Pancreas (tissue), 10 donors: Measurements from ENCODE around the gene CCND2. TPM values are rescaled to one million over a fixed set of nuclear protein-coding genes. Genes with fewer than 3 reads are reported as not detected.

Experiments
- ATAC-seq, 4 donors: fragments of 200-7000 bp; cut with Tn5 transposase; one replicate each; pipeline versions ENCODE4 v1.8.0 to v1.9.1; 2020; ENCODE audit warnings: mild to moderate bottlenecking in 4 of 4, moderate library complexity in 4 of 4
- DNase-seq, 6 donors: peaks; one replicate each; pipeline ENCODE4 v3.0.0-alpha.2; 2020
- FAIRE-seq: peaks from 2 replicates; lab custom pipeline; 2012; peaks lifted over from hg19 to GRCh38; lab: Jason Lieb, UNC
- H3K27ac ChIP-seq, 4 donors: fragments of 200-600 bp; sonication (generic); 1 replicate in 3 of 4; 2 replicates in 1 of 4; pipeline versions ENCODE4 v1.5.0 to v1.8.0; 2020
- H3K27me3 ChIP-seq, 4 donors: fragments of 200-600 bp; one replicate each; pipeline ENCODE4 v1.8.0; 2021
- H3K36me3 ChIP-seq, 3 donors: fragments of 200-600 bp; sonication (generic) in 1 of 3; one replicate each; pipeline versions ENCODE4 v1.5.0 to v1.8.0; 2020 to 2021
- H3K4me1 ChIP-seq, 3 donors: fragments of 200-600 bp; one replicate each; pipeline ENCODE4 v1.8.0; 2021
- H3K4me3 ChIP-seq, 4 donors: fragments of 200-600 bp; sonication (generic) in 2 of 4; one replicate each; pipeline versions ENCODE4 v1.5.0 to v1.8.0; 2020 to 2021
- H3K9me3 ChIP-seq, 4 donors: fragments of 200-600 bp; one replicate each; pipeline ENCODE4 v1.8.0; 2021
- WGBS, 2 donors: extraction: QIAGEN DNeasy Blood & Tissue Kit; methylation state at CpG; one replicate each; pipeline ENCODE4 v1.1.7; 2013; 5-methylcytosine and 5-hydroxymethylcytosine counted together
- intact Hi-C, 3 donors: fragments of 100-400 bp; cut with DNase I; formaldehyde crosslinking; loops; one replicate each; pipeline versions ENCODE4 v1.11.1 to v1.14.2; 2022
- polyA plus RNA-seq, 2 donors: library from polyadenylated mRNA; stranded (reverse); fragments of 200-250 nt; gene quantifications; one replicate each; pipeline ENCODE4 v1.2.3, GENCODE V29; 2013
- total RNA-seq, 6 donors: library from RNA; stranded (reverse); fragmentation: NEBNext Ultra II Directional in 4 of 6; extraction: Animal tissue kit (Norgen Biotek cat#: 25700) in 4 of 6; gene quantifications; one replicate each; pipeline versions ENCODE4 v1.2.1 to v1.2.4, GENCODE V29; 2021 to 2023
- TF ChIP-seq, protein P1 (sequence below), 4 donors: fragments of 200-600 bp; sonication (generic) in 3 of 4; IDR thresholded peaks; one replicate each; pipeline versions ENCODE4 v1.5.0 to v1.8.0; 2021; ENCODE audit warnings: antibody characterized with exemption in 4 of 4
- donor health status: healthy with polysubstance abuse.
- donor health status: DM: no; HTN: no; CAD: no; lungs with moderate emphysema.
- donor health status: DM: no; HTN: no; CAD: no.
- donor health status: control.
- donor health status: control.
- donor health status: Bipolar disorder and iron deficiency.
- donor health status: DM: yes; HTN: yes; CAD: no.
- donor health status: DM: no; HTN: no; CAD: no.
- donor health status: DM: no; HTN: no; CAD: no.
- donor health status: DM: yes; HTN: yes; CAD: no.

The CCND2 gene
- total and polyA plus RNA-seq, 8 donors: 6.3 to 75.6 (median 59.7) TPM

DNA sequence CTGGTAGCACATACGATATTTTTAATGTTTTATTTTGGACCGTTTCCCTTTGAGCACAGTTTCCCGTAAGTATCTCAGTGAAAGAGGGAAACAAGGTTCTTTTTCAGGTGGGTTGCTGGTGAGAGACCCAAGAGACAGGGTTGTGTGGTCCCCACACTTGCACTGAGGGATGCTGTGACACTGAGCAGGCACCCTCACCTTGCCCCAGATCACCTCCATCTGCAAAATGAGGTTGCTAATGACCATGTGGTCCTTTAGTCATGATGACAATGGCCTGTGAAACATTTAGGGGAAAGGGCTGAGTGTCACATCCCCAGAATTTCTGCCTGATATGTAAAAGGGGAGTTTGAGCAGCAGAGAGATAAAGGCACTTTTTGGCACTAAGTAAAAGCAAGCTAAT is 4.3 kb downstream of the CCND2 start:
- FAIRE-seq: no peak
- TF ChIP-seq, protein P1, sequence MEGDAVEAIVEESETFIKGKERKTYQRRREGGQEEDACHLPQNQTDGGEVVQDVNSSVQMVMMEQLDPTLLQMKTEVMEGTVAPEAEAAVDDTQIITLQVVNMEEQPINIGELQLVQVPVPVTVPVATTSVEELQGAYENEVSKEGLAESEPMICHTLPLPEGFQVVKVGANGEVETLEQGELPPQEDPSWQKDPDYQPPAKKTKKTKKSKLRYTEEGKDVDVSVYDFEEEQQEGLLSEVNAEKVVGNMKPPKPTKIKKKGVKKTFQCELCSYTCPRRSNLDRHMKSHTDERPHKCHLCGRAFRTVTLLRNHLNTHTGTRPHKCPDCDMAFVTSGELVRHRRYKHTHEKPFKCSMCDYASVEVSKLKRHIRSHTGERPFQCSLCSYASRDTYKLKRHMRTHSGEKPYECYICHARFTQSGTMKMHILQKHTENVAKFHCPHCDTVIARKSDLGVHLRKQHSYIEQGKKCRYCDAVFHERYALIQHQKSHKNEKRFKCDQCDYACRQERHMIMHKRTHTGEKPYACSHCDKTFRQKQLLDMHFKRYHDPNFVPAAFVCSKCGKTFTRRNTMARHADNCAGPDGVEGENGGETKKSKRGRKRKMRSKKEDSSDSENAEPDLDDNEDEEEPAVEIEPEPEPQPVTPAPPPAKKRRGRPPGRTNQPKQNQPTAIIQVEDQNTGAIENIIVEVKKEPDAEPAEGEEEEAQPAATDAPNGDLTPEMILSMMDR (IDR thresholded peaks at IDR 0.05): no peak
- 68 to 69% methylated on average over 3 of the region's 3 CpGs for WGBS, 2 donors
- peaks cover 9 to 17% (median 9%) of the 10 kb centered on the region in 3 donors for H3K4me1 ChIP-seq
- H3K9me3 ChIP-seq: no peaks in the 10 kb centered on the region
- no peaks in the 10 kb centered on the region for H3K27me3 ChIP-seq
- no peak overlapping the region for H3K4me3 ChIP-seq
- no peak for DNase-seq
- intact Hi-C loops: loop anchor here in 1 of 3 donors (10.0 kb wide), 2 partner anchors 283 to 393 kb away; no protein-coding TSS in a partner anchor
- no peak for ATAC-seq
- no peak overlapping the region for H3K27ac ChIP-seq
- peaks cover 0 to 7% (median 0%) of the 10 kb centered on the region in 3 donors for H3K36me3 ChIP-seq

DNA sequence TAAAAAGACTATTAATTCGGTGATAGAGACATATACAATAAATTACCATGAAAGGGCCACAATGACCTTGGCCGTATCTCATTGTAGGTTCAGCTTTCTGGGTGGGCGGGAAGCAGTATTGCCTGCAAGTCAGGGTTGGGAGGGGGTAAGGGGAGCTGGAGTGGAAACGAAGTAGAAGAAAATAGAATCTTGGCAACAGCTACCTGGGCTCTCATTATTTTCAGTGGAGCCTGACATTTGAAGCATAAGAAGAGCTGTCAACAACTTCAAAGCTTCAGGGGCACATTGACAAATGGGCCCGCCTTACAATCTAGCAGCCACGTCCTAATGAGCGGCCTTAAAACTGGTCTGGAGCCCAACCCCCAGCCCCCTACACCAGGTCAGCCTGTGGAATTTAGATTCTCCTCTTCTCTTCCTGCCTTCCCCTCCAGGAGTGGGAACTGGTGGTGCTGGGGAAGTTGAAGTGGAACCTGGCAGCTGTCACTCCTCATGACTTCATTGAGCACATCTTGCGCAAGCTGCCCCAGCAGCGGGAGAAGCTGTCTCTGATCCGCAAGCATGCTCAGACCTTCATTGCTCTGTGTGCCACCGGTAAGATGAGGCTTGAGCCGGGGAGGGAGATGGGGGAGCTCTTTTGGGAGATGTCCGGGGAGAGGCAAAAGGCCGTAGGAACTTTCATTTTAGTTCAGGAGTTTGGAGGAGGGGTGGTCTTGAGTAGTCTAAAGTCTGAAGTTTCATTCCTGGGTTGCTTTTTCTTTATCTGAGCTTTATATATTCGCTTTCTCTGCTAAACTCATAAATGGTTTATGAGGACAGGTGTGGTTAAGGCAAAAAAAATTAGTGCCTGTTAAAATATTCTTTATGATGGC is 5.0 kb downstream of the CCND2 start:
- Histone ChIP-seq H3K36me3 (peaks cover 0 to 7% (median 0%) of the 10 kb centered on the region in 3 donors), H3K4me1 (peaks cover 4 to 13% (median 6%) of the 10 kb centered on the region in 3 donors), H3K9me3 (no peaks in the 10 kb centered on the region), H3K27me3 (no peaks in the 10 kb centered on the region), H3K27ac (peak overlapping the region in 1 of 4 donors; percentile 33), H3K4me3 (no peak overlapping the region)
- TF ChIP-seq, protein P1 (IDR thresholded peaks at IDR 0.05): no peak
- no peak for FAIRE-seq
- intact Hi-C loops: loop anchor here in 1 of 3 donors (10.0 kb wide), 2 partner anchors 284 to 394 kb away; no protein-coding TSS in a partner anchor
- 60% methylated on average over 15 of the region's 15 CpGs for WGBS, 2 donors
- DNase-seq: no peak
- no peak for ATAC-seq

DNA sequence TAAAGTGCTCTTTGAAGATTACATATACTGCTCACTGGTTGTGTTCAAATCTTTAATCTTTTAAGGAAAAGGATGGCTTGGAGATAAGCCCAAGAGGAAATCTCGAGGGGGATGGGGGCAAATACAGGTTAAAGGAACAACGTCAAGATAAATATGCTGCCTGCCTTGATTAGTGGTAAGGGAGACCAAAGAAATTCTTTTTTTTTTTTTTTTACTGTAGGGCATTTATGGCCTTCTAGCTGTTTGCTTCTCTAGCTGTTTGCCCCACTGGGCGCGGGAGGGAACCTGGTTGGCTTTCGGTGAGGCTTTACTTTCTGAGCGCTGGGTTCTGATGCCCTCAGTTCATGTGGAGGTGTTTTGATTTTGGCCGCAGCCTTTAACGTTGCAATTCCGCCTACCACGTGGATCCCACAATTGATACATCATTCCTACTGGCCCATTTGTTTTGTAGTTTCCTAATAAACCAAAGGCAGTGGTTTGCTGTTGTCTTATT is 5.7 kb downstream of the CCND2 start:
- H3K27ac ChIP-seq: peak overlapping the region in 1 of 4 donors; percentile 33
- peak; percentile 75 for FAIRE-seq

DNA sequence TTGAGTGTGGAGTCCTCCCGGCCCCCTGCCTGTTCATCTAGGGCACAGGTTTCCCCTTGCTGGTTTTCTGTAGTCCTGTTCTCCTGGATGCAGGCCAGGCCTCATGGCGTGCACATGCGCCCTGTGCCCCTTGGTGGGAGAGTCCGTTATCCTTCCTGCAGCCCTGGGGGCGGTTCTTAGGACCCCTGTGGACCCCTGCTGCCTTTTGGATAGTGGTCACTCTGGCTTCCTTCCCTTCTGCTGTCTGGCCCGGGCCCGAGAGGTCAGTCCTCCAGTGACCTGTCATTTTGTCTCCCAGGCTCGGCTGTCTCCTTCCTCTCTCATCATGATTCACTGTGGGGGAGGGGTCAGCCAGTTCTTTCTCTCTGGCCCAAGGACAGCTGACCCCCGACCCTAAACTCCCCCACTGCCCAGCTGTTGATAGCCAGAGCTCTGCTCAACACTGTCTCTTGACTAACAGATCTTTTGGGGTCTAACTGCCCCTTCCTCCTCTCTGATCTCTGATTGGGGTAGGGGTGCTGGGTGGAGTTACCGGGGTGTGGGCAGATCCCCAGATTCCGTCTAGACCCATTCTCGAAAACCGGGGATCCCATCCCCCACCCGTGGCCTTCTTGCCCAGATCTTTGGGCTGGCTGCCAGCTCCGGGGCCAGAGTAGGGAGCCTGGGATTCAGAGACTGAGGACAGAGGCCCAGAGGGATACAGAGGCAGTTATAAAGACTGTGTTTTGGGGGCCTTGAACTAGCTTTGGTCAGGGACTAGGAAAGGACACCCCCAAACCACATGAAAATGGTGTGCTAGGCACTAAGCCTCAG is 7.0 kb downstream of the CCND2 start:
- Histone ChIP-seq H3K27me3 (no peaks in the 10 kb centered on the region), H3K4me1 (peaks cover 4 to 13% (median 6%) of the 10 kb centered on the region in 3 donors), H3K9me3 (no peaks in the 10 kb centered on the region), H3K4me3 (no peak overlapping the region), H3K27ac (no peak overlapping the region), H3K36me3 (peaks cover 0 to 13% (median 4%) of the 10 kb centered on the region in 3 donors)
- intact Hi-C loops: loop anchor here in 1 of 3 donors (10.0 kb wide), 1 partner anchor 236 kb away; no protein-coding TSS in a partner anchor
- ATAC-seq (no peak), DNase-seq (peak in 3 of 6 donors; percentile 48 to 73 (median 66)), FAIRE-seq (no peak)
- WGBS, 2 donors: 52 to 53% methylated on average over 15 of the region's 15 CpGs
- TF ChIP-seq, protein P1 (IDR thresholded peaks at IDR 0.05): no peak

More for the DNA sequence above, 5.7 kb downstream of the CCND2 start:
- WGBS, 2 donors: 75 to 76% methylated on average over 10 of the region's 10 CpGs
- ATAC-seq: no peak
- Histone ChIP-seq H3K4me3 (no peak overlapping the region), H3K27me3 (no peaks in the 10 kb centered on the region), H3K36me3 (peaks cover 0 to 7% (median 0%) of the 10 kb centered on the region in 3 donors), H3K4me1 (peaks cover 4 to 13% (median 6%) of the 10 kb centered on the region in 3 donors), H3K9me3 (no peaks in the 10 kb centered on the region)
- no peak for DNase-seq
- intact Hi-C loops: loop anchor here in 1 of 3 donors (10.0 kb wide), 2 partner anchors 284 to 394 kb away; no protein-coding TSS in a partner anchor
- TF ChIP-seq, protein P1 (IDR thresholded peaks at IDR 0.05): no peak
